IPS-NIHi7 (cell line): ENCODE data around the gene TMPRSS15.
"Not testable (repeated sequence)": the region's sequence is repeated elsewhere in the genome, so short reads cannot be mapped to it uniquely, and the experiment has no call there.

Experiments used
- DNase-seq: peaks from one replicate; pipeline ENCODE4 v3.0.0; 2012; ENCODE audit warnings: mixed read lengths; ENCODE audit errors: extremely low spot score

TMPRSS15 gene

GRCh38 chr21:18403735-18404450, at the start of gene TMPRSS15:
Gene TMPRSS15, minus strand, starts transcription at chr21:18403785. Its CDS starts 163 bp downstream, at chr21:18403622.
- no peak for DNase-seq

GRCh38 chr21:18451670-18452069, 48.1 kb upstream of the TMPRSS15 start:
- DNase-seq = no peak

GRCh38 chr21:18449605-18450550, 46.3 kb upstream of the TMPRSS15 start:
- DNase-seq = no peak

GRCh38 chr21:18443701-18444100, 40.1 kb upstream of the TMPRSS15 start:
- DNase-seq = no peak

GRCh38 chr21:18443085-18443484, 39.5 kb upstream of the TMPRSS15 start:
- peak; percentile 12 for DNase-seq

GRCh38 chr21:18430341-18430740, 26.8 kb upstream of the TMPRSS15 start:
- DNase-seq = no peak

GRCh38 chr21:18424276-18424675, 20.7 kb upstream of the TMPRSS15 start:
- DNase-seq = no peak

GRCh38 chr21:18417141-18417790, 13.7 kb upstream of the TMPRSS15 start:
- no peak for DNase-seq

- DNase-seq = no peak
Observed at GRCh38 chr21:18411565-18411964, 8.0 kb upstream of the TMPRSS15 start.

- DNase-seq = no peak
Observed at GRCh38 chr21:18409579-18409978, 6.0 kb upstream of the TMPRSS15 start.

- DNase-seq = no peak
Observed at GRCh38 chr21:18398843-18399242, 4.7 kb downstream of the TMPRSS15 start.

GRCh38 chr21:18387994-18388393, 15.6 kb downstream of the TMPRSS15 start:
- no peak for DNase-seq

GRCh38 chr21:18384771-18385170, 18.8 kb downstream of the TMPRSS15 start:
- DNase-seq = peak; percentile 36

- not testable (repeated sequence) for DNase-seq
Observed at GRCh38 chr21:18382934-18383619, 20.5 kb downstream of the TMPRSS15 start.

- no peak for DNase-seq
Observed at GRCh38 chr21:18382141-18382540, 21.4 kb downstream of the TMPRSS15 start.

- DNase-seq = no peak
Observed at GRCh38 chr21:18373606-18374005, 30.0 kb downstream of the TMPRSS15 start.

GRCh38 chr21:18370301-18370700, 33.3 kb downstream of the TMPRSS15 start:
- no peak for DNase-seq

GRCh38 chr21:18369115-18369514, 34.5 kb downstream of the TMPRSS15 start:
- peak; percentile 13 for DNase-seq

- no peak for DNase-seq
Observed at GRCh38 chr21:18368205-18368604, 35.4 kb downstream of the TMPRSS15 start.

GRCh38 chr21:18356801-18357200, 46.8 kb downstream of the TMPRSS15 start:
- DNase-seq = no peak

- no peak for DNase-seq
Observed at GRCh38 chr21:18354947-18355346, 48.6 kb downstream of the TMPRSS15 start.

GRCh38 chr21:18350216-18350615, 53.4 kb downstream of the TMPRSS15 start:
- DNase-seq = no peak
